SK-N-MC (cell line): ENCODE data around the gene SH3RF3.

Experiments used
- EZH2 ChIP-seq: fragments of 200-600 bp; sonication (generic); IDR thresholded peaks from one replicate; pipeline ENCODE4 v1.6.1; 2017; ENCODE audit warnings: antibody characterized with exemption
- FOXP2 ChIP-seq: optimal IDR thresholded peaks from 2 replicates; pipeline ENCODE3; 2011; ENCODE audit warnings: mild to moderate bottlenecking, moderate library complexity; ENCODE audit not compliant: insufficient read depth; ENCODE audit errors: extremely low read length, control extremely low read depth
- POLR2AphosphoS5 ChIP-seq: IDR thresholded peaks from 2 replicates; pipeline ENCODE4 v1.6.1; 2012; ENCODE audit warnings: mild to moderate bottlenecking, low read depth, low read length, borderline replicate concordance

GRCh38 chr2:109313343-109313742, 184.3 kb downstream of the SH3RF3 start:
- TF ChIP-seq POLR2AphosphoS5 (no peak), EZH2 (no peak), FOXP2 (no peak)
